ENCODE measurements around the gene CDKL1. TPM values are rescaled to one million over a fixed set of nuclear protein-coding genes. Genes with fewer than 3 reads are reported as not detected.

Gene CDKL1
- total and polyA plus RNA-seq, 11 donors = 0.34 to 7.0 (median 2.5) TPM

GRCh38 chr14:50389668-50390441 lies 6.8 kb downstream of the CDKL1 start:
- H3K27ac ChIP-seq = no peak overlapping the region
- no peaks in the 10 kb centered on the region for H3K27me3 ChIP-seq
- no peaks in the 10 kb centered on the region for H3K36me3 ChIP-seq
- no peak for TF ChIP-seq CTCF (IDR thresholded peaks at IDR 0.05)
- TF ChIP-seq POLR2A (IDR thresholded peaks at IDR 0.05) = no peak
- H3K4me1 ChIP-seq = no peaks in the 10 kb centered on the region
- H3K4me3 ChIP-seq = no peak overlapping the region
- ATAC-seq (no peak), DNase-seq (no peak)
- WGBS, 4 donors = 93 to 95% (median 93%) methylated on average over 9 of the region's 9 CpGs
- intact Hi-C loops (cut with DNase I) = loop anchor here in 2 of 10 donors (10.0 kb wide), 1 partner anchor 45 kb away; no protein-coding TSS in a partner anchor
- no peaks in the 10 kb centered on the region for H3K9me3 ChIP-seq

DNA sequence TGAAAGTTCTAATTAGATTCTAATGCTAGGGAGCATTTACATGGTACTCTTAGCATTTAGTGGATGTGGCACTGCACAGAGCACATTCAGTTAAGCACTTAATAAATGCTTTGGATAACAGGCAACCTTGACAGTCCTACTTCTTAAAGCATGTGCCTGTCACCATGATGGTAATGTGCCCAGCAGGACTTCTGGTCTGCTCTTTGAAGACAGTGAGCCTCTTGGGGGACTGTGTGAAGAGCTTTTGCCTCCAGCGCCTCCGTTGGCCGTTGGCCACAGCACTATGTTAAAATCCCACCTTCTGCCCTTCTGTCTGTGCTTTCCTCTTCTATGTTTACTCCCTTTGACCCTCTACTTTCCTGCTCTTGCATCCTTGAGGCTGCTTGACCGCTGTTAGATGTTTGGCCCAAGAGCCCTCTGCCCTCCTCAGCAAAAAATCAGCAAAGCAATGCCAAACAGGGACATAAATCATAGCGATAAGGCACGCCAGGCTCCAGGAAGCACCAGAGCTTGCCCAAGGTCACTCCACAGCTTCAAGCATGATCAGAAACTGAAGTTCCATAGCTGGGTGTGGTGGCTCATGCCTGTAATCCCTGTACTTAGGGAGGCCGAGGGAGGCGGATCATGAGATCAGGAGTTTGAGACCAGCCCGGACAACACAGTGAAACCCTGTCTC lies 8.3 kb downstream of the CDKL1 start:
- ATAC-seq = no peak
- Histone ChIP-seq H3K36me3 (no peaks in the 10 kb centered on the region), H3K27me3 (no peaks in the 10 kb centered on the region), H3K27ac (no peak overlapping the region), H3K9me3 (no peaks in the 10 kb centered on the region), H3K4me3 (no peak overlapping the region), H3K4me1 (peaks cover 0 to 4% (median 0%) of the 10 kb centered on the region in 12 donors)
- intact Hi-C loops (cut with DNase I) = no loop called here
- WGBS, 4 donors = 83 to 90% (median 84%) methylated on average over 9 of the region's 9 CpGs
- TF ChIP-seq CTCF (IDR thresholded peaks at IDR 0.05) (no peak), POLR2A (IDR thresholded peaks at IDR 0.05) (no peak)
- no peak for DNase-seq

- DNase-seq = no peak
- no peak overlapping the region for H3K4me3 ChIP-seq
- H3K9me3 ChIP-seq = no peaks in the 10 kb centered on the region
- H3K4me1 ChIP-seq = peaks cover 0 to 4% (median 0%) of the 10 kb centered on the region in 12 donors
- TF ChIP-seq POLR2A (IDR thresholded peaks at IDR 0.05) (no peak), CTCF (IDR thresholded peaks at IDR 0.05) (no peak)
- ATAC-seq = no peak
- no peaks in the 10 kb centered on the region for H3K36me3 ChIP-seq
- intact Hi-C loops (cut with DNase I) = no loop called here
- WGBS, 4 donors = 93 to 100% (median 100%) methylated on average over 1 of the region's 1 CpG
- no peaks in the 10 kb centered on the region for H3K27me3 ChIP-seq
- H3K27ac ChIP-seq = no peak overlapping the region
These were observed 9.1 kb downstream of the CDKL1 start for GRCh38 chr14:50387548-50387947.

GRCh38 chr14:50383618-50384225 lies 13.0 kb downstream of the CDKL1 start:
- 52 to 69% (median 59%) methylated on average over 3 of the region's 3 CpGs for WGBS, 4 donors
- no peak for TF ChIP-seq POLR2A (IDR thresholded peaks at IDR 0.05)
- TF ChIP-seq CTCF (IDR thresholded peaks at IDR 0.05) = no peak
- Histone ChIP-seq H3K36me3 (no peaks in the 10 kb centered on the region), H3K27ac (no peak overlapping the region), H3K4me3 (no peak overlapping the region), H3K9me3 (no peaks in the 10 kb centered on the region), H3K4me1 (peaks cover 0 to 4% (median 0%) of the 10 kb centered on the region in 12 donors), H3K27me3 (no peaks in the 10 kb centered on the region)
- no peak for DNase-seq
- no peak for ATAC-seq
- intact Hi-C loops (cut with DNase I) = no loop called here

Measured in heart left ventricle (tissue), 16 donors.